Mucosa of stomach (tissue), 1 donor: ENCODE measurements around the gene PCDH1.
A peak's percentile ranks its signal among the peaks of the same experiment; 100 is the strongest.

Experiments
- H3K27me3 ChIP-seq: one replicate; pipeline ENCODE4 v1.7.0; 2013; ENCODE audit warnings: mild to moderate bottlenecking, low read length; ENCODE audit not compliant: control insufficient read depth, insufficient read depth
- H3K36me3 ChIP-seq: one replicate; pipeline ENCODE4 v1.7.0; 2013; ENCODE audit warnings: low read length; ENCODE audit not compliant: control insufficient read depth, insufficient read depth
- H3K4me1 ChIP-seq: one replicate; pipeline ENCODE4 v1.7.0; 2013; ENCODE audit warnings: mild to moderate bottlenecking, low read length; ENCODE audit not compliant: control insufficient read depth, insufficient read depth
- H3K4me3 ChIP-seq: one replicate; pipeline ENCODE4 v1.7.0; 2013; ENCODE audit warnings: low read length
- H3K9ac ChIP-seq: one replicate; pipeline ENCODE4 v1.7.0; 2013; ENCODE audit warnings: mild to moderate bottlenecking, low read length, moderate library complexity
- H3K9me3 ChIP-seq: one replicate; pipeline ENCODE4 v1.7.0; 2013; ENCODE audit warnings: mild to moderate bottlenecking, low read length, moderate library complexity; ENCODE audit not compliant: control insufficient read depth
- donor health status: Pancreatic carcinoma.

PCDH1 gene

DNA sequence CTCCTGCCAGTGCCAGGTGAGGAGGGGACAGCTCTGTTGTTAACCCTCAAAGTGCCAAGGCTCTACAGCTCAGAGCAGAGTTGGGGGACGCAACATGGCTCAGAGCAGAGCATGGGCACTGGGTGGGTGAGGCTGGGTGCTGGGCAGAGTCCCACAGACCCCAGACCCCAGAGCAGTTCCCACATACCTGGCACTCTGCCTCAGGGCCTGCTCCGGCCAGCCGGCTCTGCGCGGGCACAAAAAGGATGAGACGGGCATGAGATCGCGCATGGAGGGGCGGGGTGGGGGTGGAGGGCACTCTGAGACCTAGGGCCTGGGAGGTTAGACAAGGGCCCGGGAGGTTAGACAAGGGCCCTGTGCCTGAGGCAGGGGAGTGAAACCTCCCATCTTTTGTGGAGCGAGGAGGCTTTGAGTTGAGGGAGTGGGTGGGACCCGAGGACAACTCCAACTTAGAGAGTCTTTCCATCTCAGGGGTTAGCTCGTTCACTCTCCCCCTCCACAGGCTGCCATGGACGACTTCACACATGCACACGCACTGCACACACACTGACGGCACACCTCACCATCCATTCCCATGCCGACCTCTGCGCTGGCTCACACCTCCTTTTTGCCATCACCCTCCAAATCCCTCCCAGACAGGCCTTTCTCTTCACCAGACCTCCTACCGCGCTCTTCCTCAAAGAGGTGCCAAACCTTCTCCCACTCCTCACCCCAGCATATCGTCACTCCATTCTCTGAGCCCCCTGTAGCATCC is 22.0 kb downstream of the PCDH1 start:
- H3K4me1 ChIP-seq, result peaks cover 37% of the 10 kb centered on the region
- no peaks in the 10 kb centered on the region for H3K9me3 ChIP-seq
- no peaks in the 10 kb centered on the region for H3K36me3 ChIP-seq
- no peaks in the 10 kb centered on the region for H3K27me3 ChIP-seq
- H3K9ac ChIP-seq, result no peak overlapping the region
- H3K4me3 ChIP-seq, result no peak overlapping the region

DNA sequence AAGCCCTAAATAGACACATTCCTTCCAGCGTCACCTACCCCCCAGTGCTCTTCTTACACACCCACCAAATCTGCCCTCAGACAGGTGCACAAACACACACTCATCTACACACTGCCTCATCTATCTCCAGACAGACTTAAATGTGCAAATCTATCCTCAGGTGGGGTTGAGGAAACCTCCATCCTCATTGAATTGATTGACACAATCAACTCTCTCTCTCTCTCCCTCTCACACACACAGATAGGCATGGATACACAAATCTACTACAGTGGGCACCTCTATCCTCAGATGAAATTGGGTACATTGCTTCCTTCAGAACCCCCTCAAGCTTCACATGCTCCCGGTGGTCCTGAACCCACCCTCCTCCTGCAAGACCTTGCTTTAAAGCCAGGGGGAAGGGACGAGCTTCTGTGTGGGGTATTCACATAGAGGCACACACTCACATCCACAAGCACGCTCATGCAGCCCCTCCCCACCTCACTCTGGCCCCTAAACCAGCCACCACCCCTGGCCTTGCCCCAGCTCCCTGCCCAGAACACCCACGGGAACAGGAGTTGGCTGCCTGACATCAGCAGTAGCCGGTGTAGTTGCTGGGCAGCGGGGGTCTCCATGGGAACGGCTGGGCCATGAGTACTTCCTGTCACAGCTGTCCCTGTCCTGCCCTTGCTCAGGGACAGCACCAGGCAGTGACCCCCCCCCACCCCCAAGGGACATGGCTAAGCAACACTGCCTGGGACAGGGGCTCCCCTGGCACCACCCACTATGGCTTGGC is 22.8 kb downstream of the PCDH1 start:
- H3K27me3 ChIP-seq, result no peaks in the 10 kb centered on the region
- H3K4me3 ChIP-seq, result no peak overlapping the region
- no peaks in the 10 kb centered on the region for H3K9me3 ChIP-seq
- H3K9ac ChIP-seq, result no peak overlapping the region
- peaks cover 37% of the 10 kb centered on the region for H3K4me1 ChIP-seq
- no peaks in the 10 kb centered on the region for H3K36me3 ChIP-seq

DNA sequence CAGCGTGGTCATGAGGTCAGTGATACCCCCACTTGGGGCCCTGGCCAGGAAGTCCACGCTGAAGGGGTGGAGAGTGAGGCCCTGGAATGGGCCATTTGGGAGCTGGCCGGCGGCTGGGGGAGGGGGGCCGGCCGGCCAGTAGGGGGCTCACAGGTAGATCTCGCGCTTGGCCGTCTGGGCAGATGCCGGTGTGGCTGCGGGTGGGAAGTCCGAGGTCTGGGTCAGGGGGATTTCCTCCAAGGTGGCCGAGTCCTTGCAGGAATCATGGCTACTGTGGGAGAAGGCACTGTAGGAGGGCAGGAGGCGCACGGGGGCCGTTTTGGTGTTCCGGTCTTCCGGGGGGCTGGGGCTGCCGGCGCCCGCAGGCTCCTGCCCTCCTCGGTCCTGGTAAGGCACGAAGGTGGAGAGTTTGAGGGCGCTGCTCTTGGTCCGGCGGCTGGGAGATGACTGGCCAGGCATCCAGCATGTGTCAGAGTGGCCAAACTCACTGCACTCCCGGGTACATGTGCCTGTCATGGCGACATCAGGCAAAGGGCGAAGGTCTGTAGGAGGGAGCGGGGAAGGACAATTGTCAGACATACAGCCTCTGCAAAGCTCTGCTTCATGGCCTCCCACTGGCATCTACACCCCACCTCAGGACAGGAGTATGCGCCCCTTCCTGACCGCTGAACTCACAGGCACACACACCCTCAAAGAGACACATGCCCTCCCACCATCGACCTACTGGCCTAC is 24.1 kb downstream of the PCDH1 start:
- Histone ChIP-seq H3K4me3 (no peak overlapping the region), H3K36me3 (no peaks in the 10 kb centered on the region), H3K27me3 (no peaks in the 10 kb centered on the region), H3K4me1 (peaks cover 29% of the 10 kb centered on the region), H3K9ac (no peak overlapping the region), H3K9me3 (no peaks in the 10 kb centered on the region)

DNA sequence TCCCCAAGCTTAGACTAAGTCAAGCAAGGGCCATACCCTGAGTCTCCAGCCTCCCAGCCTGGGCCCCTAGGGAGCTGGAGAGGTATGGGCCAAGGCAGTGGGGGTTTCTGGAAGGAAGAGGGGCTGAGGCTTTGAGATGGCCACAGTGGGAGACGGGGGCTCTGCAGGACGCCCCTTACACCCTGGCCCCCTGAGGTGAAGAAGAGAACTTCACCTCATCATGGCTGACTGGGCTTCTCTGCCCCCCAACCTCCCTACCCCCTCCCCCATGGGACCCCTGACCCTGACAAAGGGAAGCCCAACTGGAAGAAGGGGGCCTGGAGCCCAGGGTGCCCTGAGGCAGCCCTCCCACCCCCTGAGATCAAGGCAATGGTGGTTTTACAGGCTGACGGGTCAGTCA is 25.8 kb downstream of the PCDH1 start:
- H3K4me1 ChIP-seq, result peaks cover 29% of the 10 kb centered on the region
- H3K36me3 ChIP-seq, result no peaks in the 10 kb centered on the region
- no peak overlapping the region for H3K4me3 ChIP-seq
- H3K9me3 ChIP-seq, result no peaks in the 10 kb centered on the region
- no peaks in the 10 kb centered on the region for H3K27me3 ChIP-seq
- H3K9ac ChIP-seq, result no peak overlapping the region

DNA sequence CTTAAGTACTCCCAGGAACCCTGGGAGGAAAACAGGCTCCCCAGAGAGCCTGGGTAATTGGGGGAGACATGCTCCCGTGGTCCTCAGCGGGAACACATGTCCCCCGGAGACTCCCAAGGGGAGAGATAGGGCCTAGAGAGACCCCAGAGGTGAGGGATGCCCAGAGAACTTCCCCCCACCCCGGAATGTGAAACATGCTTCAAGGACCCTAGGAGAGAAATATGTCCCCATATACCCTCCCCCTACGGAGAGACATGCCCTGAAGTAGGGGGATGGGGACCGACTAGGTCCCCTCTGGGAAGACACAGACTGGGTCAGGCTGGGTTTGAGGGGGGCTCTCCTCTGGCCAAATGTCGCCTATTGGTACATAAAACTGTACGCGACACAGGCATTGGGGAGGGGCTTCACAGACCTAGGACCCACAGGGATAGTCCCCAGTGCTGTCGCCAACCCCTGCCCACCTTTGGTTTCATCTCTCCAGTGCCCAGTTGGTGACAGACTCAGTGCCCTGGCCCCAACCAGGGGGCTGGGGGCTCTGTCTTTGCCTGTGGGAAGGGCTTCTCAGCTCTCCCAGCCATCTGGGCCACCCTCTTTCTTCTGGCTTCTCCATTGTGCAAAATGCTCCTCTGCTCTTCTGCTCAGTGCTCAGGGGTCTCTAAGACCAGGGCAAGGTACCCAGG is 26.9 kb downstream of the PCDH1 start:
- Histone ChIP-seq H3K4me1 (peaks cover 35% of the 10 kb centered on the region), H3K27me3 (no peaks in the 10 kb centered on the region), H3K4me3 (no peak overlapping the region), H3K9ac (no peak overlapping the region), H3K36me3 (no peaks in the 10 kb centered on the region), H3K9me3 (no peaks in the 10 kb centered on the region)

DNA sequence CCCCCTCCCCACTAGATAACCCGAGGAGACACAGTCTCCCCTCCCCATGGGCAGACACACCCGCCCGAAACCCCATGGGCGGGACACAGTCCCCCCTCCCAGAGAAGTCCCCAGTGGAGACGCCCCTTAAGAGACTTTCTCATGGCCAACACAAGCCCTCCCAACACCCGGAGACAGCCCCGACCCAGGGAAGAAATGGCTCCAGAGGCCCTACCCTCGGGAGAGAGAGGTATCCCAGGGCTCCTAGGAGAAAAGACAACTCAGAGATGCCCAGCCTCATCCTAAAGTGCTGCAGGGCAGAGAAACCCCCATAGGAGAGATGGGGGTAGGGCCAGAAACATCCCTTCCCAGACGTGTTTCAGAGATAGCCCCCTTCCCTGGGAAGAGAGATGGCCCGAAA is 27.4 kb downstream of the PCDH1 start:
- no peak overlapping the region for H3K4me3 ChIP-seq
- H3K36me3 ChIP-seq, result no peaks in the 10 kb centered on the region
- no peaks in the 10 kb centered on the region for H3K27me3 ChIP-seq
- no peaks in the 10 kb centered on the region for H3K9me3 ChIP-seq
- H3K9ac ChIP-seq, result no peak overlapping the region
- H3K4me1 ChIP-seq, result peaks cover 37% of the 10 kb centered on the region

DNA sequence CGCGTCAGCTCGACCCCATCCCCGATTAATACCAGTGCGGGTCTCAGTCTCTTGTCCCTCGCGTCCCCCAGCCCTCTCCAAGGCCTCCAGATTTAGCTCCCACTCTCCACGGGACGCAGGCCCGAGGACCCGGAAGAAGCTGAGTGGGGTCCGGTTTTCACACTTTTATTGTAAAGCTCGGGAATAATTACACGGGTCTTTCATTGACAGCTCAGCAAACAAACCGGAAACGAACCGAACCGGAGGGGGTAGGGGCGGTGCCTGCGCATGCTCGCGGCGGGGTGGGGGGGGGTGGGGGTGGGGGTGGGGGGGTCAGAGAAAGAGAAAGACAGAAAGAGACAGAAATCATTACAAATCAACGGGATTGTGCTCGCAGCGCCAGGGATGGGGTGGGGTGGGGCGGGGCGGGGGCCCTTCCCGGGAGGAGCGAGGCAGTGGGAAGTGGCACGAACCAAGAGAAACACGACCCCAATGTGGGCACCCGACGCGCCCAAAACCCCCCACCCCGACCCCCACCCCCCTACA is 27.9 kb downstream of the PCDH1 start:
- no peaks in the 10 kb centered on the region for H3K36me3 ChIP-seq
- H3K9me3 ChIP-seq, result no peaks in the 10 kb centered on the region
- peaks cover 36% of the 10 kb centered on the region for H3K4me1 ChIP-seq
- no peaks in the 10 kb centered on the region for H3K27me3 ChIP-seq
- H3K9ac ChIP-seq, result peak overlapping the region; percentile 99
- peak overlapping the region; percentile 39 for H3K4me3 ChIP-seq

GRCh38 chr5:141849415-141850243 is 28.6 kb downstream of the PCDH1 start:
- peaks cover 42% of the 10 kb centered on the region for H3K4me1 ChIP-seq
- H3K27me3 ChIP-seq, result no peaks in the 10 kb centered on the region
- peak overlapping the region; percentile 39 for H3K4me3 ChIP-seq
- peak overlapping the region; percentile 99 for H3K9ac ChIP-seq
- H3K36me3 ChIP-seq, result no peaks in the 10 kb centered on the region
- H3K9me3 ChIP-seq, result no peaks in the 10 kb centered on the region

DNA sequence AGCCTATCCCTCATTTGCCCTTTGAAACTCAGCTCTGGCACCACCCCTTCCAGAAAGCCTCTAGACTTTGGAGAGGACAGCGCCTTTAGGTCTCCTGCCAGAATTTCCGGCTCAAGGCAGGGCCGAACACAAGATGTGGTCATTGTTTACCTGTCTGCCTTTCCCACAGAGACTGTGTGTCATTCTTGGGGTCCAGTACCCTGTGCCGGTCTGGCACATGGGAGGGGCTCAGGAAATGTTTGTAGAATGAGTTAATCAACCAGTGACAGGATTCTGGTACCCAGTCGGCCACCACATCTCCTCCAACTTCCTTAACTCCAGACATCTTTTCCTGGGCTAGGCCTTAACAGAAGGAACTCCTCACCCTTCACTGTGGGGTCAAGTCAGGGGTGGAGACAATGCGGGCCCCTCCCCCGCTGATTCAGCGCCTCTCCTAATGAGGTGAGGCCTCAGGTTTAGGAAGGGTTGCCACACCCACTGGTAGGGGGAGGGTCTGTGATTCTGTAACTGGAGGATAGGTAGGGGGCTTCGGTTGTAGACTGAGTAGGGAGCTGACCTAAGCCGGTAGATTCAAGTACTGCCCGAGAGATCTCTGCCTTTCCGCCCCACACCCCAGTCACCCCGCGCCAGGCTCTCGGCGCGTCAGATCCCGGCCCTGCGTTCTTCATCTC is 29.3 kb downstream of the PCDH1 start:
- H3K27me3 ChIP-seq, result no peaks in the 10 kb centered on the region
- peaks cover 50% of the 10 kb centered on the region for H3K4me1 ChIP-seq
- H3K36me3 ChIP-seq, result no peaks in the 10 kb centered on the region
- peak overlapping the region; percentile 39 for H3K4me3 ChIP-seq
- H3K9me3 ChIP-seq, result no peaks in the 10 kb centered on the region
- peak overlapping the region; percentile 99 for H3K9ac ChIP-seq

DNA sequence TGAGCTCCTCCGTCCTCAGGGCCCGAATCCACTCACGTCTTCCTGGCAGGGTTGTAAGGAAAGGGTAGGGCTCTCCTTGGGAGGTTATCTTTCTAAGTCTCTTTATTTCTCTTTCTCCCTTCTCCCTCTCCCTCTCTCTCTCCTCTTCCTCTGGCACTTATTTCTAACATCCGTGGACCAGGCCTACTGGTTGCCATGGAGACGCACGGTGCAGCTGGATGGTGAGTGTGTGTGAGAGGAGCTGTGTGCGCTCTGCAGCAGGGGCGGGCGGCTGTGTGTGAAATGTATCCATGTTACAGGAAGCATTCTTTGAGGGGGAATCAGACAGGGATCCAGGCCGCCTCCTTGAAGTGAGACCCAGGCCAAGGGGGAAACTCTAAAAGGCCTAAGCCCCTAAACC is 32.2 kb downstream of the PCDH1 start:
- no peak overlapping the region for H3K4me3 ChIP-seq
- H3K9me3 ChIP-seq, result no peaks in the 10 kb centered on the region
- H3K36me3 ChIP-seq, result no peaks in the 10 kb centered on the region
- no peak overlapping the region for H3K9ac ChIP-seq
- peaks cover 78% of the 10 kb centered on the region for H3K4me1 ChIP-seq
- no peaks in the 10 kb centered on the region for H3K27me3 ChIP-seq
